Stimulated activated CD8-positive, alpha-beta memory T cell treated with anti-CD3 and anti-CD28 coated beads, Interleukin-4, amount 100 ng/mL, for 4 hours (primary cell): Measurements from ENCODE around the gene LRRC47.

Experiments
- DNase-seq, 2 donors: peaks; one replicate each; pipeline ENCODE4 v3.0.0-alpha.2; 2020; ENCODE audit warnings: low read depth in 2 of 2, low spot score in 1 of 2

LRRC47 gene

DNA sequence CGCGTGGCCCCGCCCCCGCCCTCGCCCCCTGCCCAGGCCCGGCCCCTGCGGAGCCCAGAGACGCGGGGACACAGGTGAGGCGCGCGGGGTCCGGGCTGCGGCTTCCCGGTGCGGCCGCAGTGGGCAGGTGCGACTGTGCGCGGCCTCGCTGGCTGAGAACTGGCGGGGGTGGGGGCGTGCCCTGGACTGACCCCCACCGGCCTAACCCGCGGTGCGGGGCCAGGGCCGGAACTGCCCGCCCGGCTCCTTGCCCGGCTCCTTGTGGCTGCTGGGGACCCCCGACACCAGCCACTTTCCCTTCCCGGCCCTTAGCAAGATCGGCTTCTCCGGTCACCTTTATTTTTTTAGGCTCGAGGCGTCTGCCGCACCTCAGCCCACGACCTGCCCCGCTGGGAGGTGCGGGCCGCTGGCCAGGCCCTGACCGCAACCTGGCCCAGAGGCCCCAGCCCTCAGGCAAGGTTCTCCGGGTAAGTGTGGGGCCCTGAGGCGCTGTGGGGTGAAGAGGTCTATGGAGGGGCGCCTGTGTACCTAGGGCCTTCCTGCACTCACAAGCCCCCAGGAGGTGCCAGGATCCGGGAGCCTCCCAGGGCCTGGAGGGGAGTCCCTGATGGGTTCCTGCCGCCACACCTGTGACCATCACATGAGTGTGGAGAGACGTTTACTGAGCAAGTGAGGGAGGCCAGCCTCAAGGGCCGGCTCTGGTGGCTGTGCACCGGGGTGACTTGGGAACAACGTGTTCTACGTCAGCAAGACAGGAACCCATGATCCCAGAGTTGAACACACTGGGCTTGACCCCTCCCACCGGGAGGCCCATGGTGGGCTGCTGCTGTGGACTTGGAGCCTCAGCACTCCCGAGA lies 23.4 kb downstream of the LRRC47 start, which contains the start of gene SMIM1:
Gene SMIM1, plus strand, starts transcription at position 35 of the 857 bp plus-strand sequence. CDS start 2,625 bp downstream, outside the sequence.
- no peak for DNase-seq

DNA sequence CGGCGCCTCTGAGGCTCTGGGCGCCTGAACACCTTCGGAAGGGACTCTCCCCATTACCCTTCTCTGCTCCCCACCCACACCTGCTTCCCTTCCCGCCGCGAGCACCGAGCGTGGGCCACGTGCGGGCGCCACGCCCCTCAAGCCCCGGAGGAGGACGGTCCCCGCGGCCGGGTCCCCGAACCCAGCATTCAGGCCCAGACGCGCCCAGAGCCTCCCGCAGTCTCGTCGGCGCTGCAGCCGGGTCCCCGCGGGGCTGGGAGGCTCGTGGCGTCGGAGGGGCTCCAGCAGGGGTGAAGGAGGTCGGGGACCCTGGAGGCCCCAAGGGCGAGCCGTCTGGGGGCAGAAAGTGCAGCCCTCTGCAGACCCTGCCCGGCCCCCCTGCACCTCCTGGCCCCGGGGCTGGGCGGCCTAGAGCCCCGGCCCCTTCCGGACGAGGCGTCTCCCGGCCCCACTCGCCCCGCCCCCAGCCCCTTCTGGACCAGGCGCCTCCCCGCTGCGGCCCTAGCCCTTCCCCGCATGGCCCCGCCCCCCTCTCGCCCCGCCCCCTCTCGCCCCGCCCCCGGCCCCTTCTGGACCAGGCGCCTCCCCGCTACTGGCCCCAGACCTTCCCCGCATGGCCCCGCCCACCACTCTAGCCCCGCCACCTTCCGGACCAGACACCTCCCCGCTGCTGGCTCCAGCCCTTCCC lies 24.1 kb downstream of the LRRC47 start:
- peak; percentile 49 to 72 for DNase-seq

- no peak for DNase-seq
Measured at GRCh38 chr1:3771108-3772026, 24.9 kb downstream of the LRRC47 start.

DNA sequence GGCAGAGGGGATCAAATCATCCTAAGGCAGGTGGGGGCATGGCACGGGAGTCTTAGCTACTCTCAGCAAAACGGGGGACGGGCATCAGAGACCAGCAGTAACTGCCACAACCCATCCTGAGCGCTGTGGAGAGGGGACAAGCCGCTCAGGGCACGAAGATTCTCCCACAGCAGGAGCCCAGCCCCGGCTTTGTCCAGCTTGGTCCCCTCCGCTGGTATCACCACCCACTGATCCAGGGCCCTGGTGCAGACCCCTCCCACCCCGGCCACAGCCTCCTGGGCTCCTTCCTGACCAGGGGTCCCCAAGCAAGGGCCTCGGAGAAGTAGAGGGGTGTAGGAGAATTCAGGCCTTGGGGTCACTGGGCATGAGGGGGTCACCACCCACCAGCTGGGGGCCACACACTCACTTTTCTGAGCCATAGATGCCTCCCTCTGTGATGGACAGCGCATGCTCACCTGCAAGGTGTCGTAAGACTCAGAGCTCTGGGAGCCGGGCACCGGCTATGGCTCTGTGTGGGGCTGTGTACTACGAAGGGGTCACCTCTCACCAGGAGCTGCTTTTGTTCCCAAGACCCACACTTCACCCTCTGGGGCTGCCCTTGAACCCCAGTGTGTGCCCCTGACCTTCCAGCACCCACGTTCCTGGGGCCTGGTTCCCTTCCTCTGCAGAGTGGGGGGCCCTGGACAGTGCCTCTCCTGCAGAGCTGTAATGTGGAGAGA lies 26.1 kb downstream of the LRRC47 start:
- no peak for DNase-seq

GRCh38 chr1:3768811-3769390 lies 27.4 kb downstream of the LRRC47 start:
- no peak for DNase-seq

DNA sequence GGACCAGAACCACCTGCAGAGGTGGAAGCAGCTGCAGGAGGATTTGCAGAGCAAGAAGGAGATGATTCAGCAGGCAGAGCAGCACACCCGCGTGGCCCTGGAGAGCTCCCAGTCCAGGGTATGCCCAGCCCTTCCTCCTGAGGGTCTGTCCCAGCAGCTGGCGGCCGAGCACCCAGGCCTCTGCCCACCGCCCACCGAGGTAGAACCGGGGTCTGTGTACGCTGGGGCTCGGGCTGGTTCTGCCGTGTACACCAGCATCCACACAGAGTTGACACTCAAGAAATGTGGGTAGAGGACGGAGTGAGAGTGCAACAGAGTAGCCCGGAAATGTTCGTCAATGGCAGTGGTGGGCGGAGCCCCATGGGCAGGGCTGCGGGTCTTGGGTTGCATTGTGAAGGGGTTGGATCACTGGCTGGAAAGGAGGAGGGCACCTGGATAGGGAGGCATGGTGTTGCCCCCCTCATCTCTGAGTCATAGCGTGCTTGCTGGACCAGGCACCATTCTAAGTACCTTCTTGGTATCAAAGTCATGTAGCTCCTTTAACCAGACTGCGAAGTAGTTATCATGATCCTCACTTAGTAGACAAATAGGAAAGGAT lies 28.9 kb downstream of the LRRC47 start:
- no peak for DNase-seq

GRCh38 chr1:3763351-3764125 lies 32.8 kb downstream of the LRRC47 start:
- DNase-seq = no peak

DNA sequence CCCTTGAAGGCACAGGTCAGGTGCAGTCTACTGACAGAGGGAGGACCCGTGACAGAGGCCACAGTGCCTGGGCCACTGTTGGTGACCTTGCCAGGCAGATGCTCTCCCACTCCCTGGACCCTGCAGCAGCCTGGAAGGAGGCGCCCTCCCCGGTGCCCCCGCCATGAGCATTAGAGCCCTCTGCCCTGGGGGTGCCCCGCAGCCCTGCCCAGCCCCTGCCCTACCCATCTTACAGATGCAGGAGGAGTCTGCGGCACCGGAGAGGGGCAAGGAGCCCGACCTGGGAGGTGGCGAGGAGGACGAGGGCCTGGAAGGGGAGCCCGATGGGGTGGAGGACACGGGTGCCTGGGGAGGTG lies 33.4 kb downstream of the LRRC47 start:
- DNase-seq = no peak

DNA sequence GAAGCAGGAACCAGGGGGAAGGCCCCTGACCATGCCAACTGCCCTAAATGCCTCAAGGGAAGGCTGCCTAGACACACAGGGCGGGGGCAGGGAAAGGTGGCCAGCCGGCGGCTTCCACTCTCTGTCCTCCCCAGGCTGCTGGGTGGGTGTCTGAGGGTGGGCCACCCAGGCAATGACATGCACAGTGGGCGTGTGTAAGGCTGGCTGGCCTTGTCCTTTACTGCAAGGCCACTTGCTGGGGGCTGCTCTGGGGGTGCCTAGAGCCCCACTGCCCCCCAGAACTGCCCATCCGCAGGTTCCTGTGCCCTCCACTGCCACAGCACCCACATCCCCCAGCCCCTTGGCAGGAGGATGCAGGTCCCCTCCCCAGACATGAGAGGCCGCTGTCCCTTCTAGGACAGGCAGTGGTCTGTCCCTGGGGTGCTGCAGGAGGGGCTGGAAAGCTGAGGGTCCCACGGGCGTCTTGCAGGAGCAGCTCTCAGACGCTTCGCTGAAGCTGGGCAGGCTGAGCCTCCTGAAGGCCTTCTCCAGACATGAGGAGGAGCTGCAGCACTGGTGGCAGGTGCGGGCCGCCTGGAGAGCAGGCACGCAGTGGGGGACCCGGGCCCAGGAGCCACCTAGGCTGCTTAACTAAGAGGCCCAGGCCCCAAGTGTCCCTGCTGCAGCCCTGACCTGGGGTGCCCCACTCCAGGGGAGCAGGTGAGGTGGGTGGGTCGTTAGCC lies 34.0 kb downstream of the LRRC47 start:
- DNase-seq = no peak

DNA sequence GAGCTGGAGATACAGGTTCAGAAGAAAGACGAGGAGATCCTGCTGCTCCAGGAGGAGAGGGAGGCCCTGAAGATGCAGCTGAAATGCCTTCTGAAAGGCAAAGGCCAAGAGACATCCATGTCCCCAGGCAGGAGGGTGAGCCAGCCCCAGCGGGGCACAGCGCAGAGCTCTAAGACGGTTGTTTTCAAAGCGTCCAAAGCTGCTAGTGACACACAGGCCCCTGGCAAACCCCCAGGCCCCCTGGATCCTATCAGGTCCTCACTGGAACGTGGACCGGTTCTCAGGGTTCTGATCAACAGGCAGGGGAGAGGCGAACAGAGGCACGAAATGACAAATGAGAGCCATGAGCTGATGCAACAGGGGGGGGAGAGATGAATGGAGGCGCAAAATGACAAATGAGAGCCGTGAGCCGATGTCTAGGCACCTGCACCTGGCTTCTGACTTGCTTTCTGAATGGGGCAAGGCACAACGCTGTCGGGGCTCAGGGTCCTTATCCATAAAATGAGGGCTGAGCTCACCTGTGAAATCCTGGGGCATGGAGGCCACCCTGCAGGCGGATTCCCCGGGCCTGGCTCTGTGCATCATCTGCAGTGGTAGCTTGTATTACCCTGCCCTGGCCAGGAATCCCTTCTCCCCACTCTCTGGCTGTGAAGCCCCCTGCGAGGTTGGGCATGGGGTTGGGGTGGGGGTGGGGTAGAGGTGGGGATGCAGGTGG lies 34.8 kb downstream of the LRRC47 start:
- DNase-seq = no peak

- no peak for DNase-seq
Measured at GRCh38 chr1:3759796-3760195, 36.5 kb downstream of the LRRC47 start.

DNA sequence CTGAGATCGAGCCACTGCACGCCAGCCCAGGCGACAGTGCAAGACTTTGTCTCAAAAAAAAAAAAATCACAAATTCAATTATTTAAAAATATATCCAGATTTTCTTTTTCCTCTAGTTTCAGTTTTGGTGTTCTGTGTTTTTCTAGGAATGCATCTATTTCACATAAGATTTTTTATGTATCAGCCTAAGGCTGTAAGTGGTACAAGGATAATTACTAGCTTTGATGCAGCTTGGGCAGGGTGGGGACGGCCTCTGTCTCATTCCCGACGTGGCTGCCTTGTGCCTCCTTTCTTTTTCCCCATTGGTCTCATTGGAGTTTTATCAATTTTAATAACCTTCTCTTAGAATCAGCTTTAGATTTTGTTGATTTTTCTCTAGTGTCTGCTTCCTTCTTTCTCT lies 37.1 kb downstream of the LRRC47 start:
- no peak for DNase-seq

DNA sequence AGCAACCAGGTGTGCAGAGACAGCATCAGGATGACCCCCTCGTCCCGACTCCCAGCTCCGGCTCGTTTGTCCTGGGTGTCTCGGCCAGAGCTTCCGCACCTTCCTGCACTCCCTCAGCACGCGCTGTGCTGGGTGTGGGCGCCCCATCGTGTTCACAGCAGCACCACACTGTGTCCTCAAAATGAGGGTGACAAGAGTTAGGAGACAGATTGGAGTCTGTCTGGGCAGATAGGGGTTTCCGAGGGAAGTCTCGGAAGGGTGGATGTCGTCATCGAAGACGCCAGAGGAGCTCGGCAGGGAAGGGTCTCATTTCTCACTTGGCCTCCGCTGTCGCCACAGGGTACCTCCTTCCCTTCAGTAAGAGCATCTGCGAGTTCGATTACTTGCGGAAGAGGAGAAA lies 39.9 kb downstream of the LRRC47 start:
- DNase-seq = no peak

- DNase-seq = no peak
Measured at GRCh38 chr1:3753656-3754454, 42.4 kb downstream of the LRRC47 start.

GRCh38 chr1:3752400-3752945 lies 43.8 kb downstream of the LRRC47 start, which contains the start of gene CCDC27:
Gene CCDC27, plus strand, starts transcription at chr1:3752450. Its CDS starts 32 bp downstream, at chr1:3752482.
- DNase-seq = no peak

- DNase-seq = no peak
Measured at GRCh38 chr1:3750741-3751140, 45.6 kb downstream of the LRRC47 start.

GRCh38 chr1:3749512-3749911 lies 46.8 kb downstream of the LRRC47 start:
- DNase-seq = no peak
